RWPE1 (cell line): ENCODE measurements around the gene ITGB8.

Source experiments
- CTCF ChIA-PET: fragments of 350-600 bp; sonication (Branson Sonifier 250); formaldehyde crosslinking; extraction: SDS; loops from one replicate; lab custom pipeline; 2021; lab: Yijun Ruan, JAX
- POLR2A ChIA-PET: fragments of 400-600 bp; formaldehyde crosslinking; extraction: SDS; loops from one replicate; lab custom pipeline; 2020; ENCODE audit warnings: antibody characterized with exemption; ENCODE audit not compliant: low non-redundant PET; lab: Yijun Ruan, JAX
- DNase-seq: peaks from one replicate; pipeline ENCODE4 v3.0.0; 2012; ENCODE audit warnings: low spot score
- H3K27ac ChIP-seq: fragments of 450-650 bp; 2 replicates; pipeline ENCODE4 v1.5.1; 2017
- TF ChIP-seq, protein P1 (sequence below): fragments of 450-650 bp; conservative IDR thresholded peaks from 2 replicates; pipeline ENCODE4 v1.5.1; 2017; ENCODE audit warnings: low read depth, mild to moderate bottlenecking

Gene ITGB8

DNA sequence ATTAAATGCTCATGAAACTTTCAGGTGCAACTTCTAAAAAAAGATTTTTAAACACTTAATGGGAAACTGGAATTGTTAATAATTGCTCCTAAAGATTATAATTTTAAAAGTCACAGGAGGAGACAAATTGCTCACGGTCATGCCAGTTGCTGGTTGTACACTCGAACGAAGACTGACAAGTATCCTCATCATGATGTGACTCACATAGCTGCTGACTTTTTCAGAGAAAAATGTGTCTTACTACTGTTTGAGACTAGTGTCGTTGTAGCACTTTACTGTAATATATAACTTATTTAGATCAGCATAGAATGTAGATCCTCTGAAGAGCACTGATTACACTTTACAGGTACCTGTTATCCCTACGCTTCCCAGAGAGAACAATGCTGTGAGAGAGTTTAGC, 79.3 kb downstream of the ITGB8 start:
- no peak overlapping the region for H3K27ac ChIP-seq
- DNase-seq, result no peak
- POLR2A ChIA-PET, result no interaction called here
- CTCF ChIA-PET, result no interaction called here
- TF ChIP-seq, protein P1, sequence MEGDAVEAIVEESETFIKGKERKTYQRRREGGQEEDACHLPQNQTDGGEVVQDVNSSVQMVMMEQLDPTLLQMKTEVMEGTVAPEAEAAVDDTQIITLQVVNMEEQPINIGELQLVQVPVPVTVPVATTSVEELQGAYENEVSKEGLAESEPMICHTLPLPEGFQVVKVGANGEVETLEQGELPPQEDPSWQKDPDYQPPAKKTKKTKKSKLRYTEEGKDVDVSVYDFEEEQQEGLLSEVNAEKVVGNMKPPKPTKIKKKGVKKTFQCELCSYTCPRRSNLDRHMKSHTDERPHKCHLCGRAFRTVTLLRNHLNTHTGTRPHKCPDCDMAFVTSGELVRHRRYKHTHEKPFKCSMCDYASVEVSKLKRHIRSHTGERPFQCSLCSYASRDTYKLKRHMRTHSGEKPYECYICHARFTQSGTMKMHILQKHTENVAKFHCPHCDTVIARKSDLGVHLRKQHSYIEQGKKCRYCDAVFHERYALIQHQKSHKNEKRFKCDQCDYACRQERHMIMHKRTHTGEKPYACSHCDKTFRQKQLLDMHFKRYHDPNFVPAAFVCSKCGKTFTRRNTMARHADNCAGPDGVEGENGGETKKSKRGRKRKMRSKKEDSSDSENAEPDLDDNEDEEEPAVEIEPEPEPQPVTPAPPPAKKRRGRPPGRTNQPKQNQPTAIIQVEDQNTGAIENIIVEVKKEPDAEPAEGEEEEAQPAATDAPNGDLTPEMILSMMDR, result no peak

DNA sequence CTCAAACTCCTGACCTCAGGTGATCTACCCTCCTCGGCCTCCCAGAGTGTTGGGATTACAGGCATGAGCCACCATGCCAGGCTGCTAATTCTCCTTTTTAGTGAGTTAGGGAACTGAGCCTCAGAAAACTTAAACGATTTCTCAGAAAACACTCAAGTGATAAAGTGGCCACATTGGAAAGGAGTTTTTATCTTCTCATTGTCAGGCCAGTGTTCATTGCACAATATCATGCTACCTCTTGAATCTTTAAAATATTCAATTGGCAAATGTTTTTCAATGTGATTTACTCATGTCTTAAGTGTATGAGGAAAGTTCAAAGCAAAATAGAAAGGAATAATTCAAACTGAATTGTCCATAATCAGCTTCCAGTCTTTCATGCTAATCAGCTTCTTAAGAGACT, 80.7 kb downstream of the ITGB8 start:
- CTCF ChIA-PET, result no interaction called here
- TF ChIP-seq, protein P1, result no peak
- POLR2A ChIA-PET, result no interaction called here
- H3K27ac ChIP-seq, result no peak overlapping the region
- DNase-seq, result no peak

DNA sequence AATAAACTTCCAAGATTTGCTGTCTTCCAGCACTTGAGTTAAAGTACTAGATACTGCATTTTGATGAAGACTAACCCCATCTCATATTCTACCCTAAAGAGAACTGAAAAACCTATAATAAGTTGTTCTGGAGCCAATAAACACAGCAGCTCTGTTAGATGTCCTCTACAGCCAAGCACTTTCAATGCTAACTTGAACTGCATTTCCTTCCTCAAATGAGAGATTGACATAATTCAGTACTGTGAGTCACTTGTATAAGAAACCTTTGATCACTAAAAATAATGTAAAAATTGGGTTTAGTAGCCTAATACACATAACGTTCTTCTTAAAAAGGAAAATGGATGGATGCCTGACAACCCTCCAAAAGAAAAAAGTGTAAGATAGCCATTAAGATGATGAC, 81.3 kb downstream of the ITGB8 start:
- TF ChIP-seq, protein P1, result no peak
- no peak for DNase-seq
- POLR2A ChIA-PET, result no interaction called here
- CTCF ChIA-PET, result no interaction called here
- no peak overlapping the region for H3K27ac ChIP-seq

DNA sequence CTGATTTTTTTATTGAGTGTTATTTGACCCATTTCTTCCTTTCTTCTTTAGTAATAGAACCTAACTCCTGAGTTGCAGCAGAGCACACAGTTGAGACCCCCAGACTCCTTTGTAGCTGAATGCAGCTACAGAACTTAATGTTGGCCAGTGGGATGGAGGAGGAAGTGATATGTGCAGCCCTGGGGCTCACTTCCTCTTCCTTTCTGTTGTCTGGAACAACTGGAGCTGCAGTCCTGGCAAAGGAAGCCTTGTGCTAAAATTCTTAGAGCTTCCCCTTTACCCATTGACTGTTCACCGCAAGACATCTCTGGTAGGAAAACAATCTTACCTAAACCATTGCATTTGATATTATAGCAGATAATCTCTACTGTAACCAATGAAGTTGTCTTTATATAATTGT, 86.6 kb downstream of the ITGB8 start:
- ChIA-PET POLR2A (no interaction called here), CTCF (no interaction called here)
- TF ChIP-seq, protein P1, result no peak
- no peak overlapping the region for H3K27ac ChIP-seq
- no peak for DNase-seq

DNA sequence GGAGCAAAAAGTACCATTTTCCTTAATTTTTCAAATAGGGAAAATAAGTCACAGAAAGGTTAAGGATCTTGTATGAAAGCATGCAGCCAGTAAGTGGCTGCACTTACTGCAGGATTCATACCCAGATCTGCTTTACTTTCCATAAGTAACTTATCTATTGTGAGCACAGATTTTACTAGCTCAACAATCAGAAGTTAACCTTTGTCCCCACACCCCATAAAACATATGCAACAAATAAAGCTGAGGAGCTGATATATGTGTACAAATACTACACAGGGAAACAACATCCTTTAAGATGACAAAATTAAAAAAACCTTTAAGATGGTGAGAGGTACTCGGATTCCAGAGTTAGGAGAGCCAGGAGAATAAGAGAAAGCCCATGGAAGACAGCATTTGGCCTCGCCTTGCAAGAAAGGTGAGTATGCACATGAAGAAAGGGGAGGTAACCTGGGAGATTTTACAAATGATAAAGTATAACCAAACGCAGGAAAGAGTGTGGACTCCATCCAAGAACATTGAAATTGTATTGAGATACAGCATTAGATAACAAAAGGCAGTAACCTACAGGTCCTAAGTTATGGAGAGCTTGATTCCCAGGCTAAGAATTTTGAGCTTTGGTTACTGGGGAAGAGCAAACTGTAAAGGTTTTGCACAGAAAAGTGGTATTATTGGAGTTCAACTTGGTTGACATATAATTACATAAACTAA, 87.1 kb downstream of the ITGB8 start:
- ChIA-PET CTCF (interaction anchor here (0.6 kb wide), 1 partner anchor 55 kb away, joined by 3 read pairs; no protein-coding TSS in a partner anchor), POLR2A (no interaction called here)
- TF ChIP-seq, protein P1, result no peak
- H3K27ac ChIP-seq, result no peak overlapping the region
- DNase-seq, result no peak

DNA sequence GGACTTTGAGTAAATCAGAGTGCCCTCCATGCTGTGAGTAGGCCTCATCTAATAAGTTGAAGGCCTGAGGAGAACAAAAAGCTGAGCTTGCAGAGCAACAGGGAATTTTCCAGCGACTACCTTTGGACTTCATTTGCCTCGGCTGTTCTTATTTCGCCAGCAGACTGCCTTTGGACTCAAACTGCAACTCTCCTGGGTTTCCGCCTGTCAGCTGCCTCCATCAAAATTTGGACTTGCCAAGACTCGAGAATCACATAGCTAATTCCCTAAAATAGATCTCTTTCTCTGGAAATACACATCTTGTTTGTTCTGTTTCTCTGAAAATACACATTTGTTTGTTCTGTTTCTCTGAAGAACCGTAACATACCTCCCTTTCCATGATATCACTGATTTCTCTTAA, 93.8 kb downstream of the ITGB8 start:
- H3K27ac ChIP-seq, result no peak overlapping the region
- ChIA-PET POLR2A (no interaction called here), CTCF (interaction anchor here (0.7 kb wide), 1 partner anchor 48 kb away, joined by 5 read pairs; no protein-coding TSS in a partner anchor)
- TF ChIP-seq, protein P1, result no peak
- DNase-seq, result no peak
